Measurements from ENCODE around the gene CCDC172. TPM values are rescaled to one million over a fixed set of nuclear protein-coding genes. Genes with fewer than 3 reads are reported as not detected.
"Not testable (repeated sequence)": the region's sequence is repeated elsewhere in the genome, so short reads cannot be mapped to it uniquely, and the experiment has no call there.

CCDC172 gene
- total and polyA plus RNA-seq, 3 donors from 2014 or later, result 6.7 to 31.4 (median 7.3) TPM

DNA sequence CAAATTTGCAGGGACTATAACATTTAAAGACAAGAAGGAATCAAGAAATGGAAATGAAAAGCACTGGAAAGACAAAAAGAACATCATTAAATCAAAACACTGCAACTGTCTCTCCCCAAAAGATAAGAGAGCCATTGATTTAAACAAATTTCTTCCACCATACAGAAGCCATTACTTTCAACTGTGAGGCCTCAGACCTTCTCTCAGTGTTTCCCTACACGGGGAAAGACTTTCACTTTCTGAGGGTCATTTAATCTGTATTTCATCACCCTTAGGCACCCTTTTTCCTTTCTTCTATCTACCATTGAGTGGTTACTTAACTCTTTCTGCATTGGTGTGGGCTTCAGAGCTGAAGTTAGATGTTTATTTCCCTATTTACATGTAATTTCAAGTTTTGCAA, 47.5 kb downstream of the CCDC172 start:
- H3K27ac ChIP-seq, result no peak overlapping the region
- H3K9me3 ChIP-seq, result no peaks in the 10 kb centered on the region
- DNase-seq, result no peak
- H3K4me1 ChIP-seq, result no peaks in the 10 kb centered on the region
- no peak overlapping the region for H3K4me3 ChIP-seq
- 22 to 28% methylated on average over 1 of the region's 1 CpG for WGBS, 2 donors
- TF ChIP-seq CTCF (IDR thresholded peaks at IDR 0.05) (no peak), POLR2A (IDR thresholded peaks at IDR 0.05) (no peak)
- no peaks in the 10 kb centered on the region for H3K36me3 ChIP-seq (ENCODE audit: low read depth, missing control alignments)
- intact Hi-C loops (cut with DNase I; ENCODE audit: low total_unique reads), result no loop called here
- no peaks in the 10 kb centered on the region for H3K27me3 ChIP-seq

GRCh38 chr10:116382290-116382689, 58.0 kb downstream of the CCDC172 start:
- intact Hi-C loops (cut with DNase I; ENCODE audit: low total_unique reads), result no loop called here
- no peak for DNase-seq
- H3K4me1 ChIP-seq, result no peaks in the 10 kb centered on the region
- H3K9me3 ChIP-seq, result no peaks in the 10 kb centered on the region
- no peak for TF ChIP-seq POLR2A (IDR thresholded peaks at IDR 0.05)
- TF ChIP-seq CTCF (IDR thresholded peaks at IDR 0.05), result no peak
- no peaks in the 10 kb centered on the region for H3K36me3 ChIP-seq (ENCODE audit: low read depth, missing control alignments)
- H3K27me3 ChIP-seq, result no peaks in the 10 kb centered on the region
- H3K27ac ChIP-seq, result no peak overlapping the region
- H3K4me3 ChIP-seq, result no peak overlapping the region
- 93 to 94% methylated on average over 5 of the region's 5 CpGs for WGBS, 2 donors

DNA sequence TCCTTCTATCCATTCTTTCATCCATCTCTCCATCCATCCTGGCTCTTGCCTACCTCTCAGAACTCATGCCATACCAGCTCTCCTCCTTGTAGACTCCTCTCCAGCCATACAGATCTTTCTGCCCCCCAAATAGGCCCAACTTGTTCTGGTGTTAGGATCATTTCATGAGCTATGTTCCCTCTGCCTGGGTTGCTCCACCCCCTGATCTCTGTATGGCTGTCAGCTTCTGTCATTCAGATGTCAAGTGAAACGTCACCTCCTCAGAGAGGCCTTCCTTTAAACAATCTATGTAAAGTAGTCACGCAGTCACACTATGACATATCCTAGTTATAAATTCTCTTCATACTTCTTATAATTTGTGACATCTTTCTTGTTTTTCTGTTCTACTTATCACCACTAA, 61.1 kb downstream of the CCDC172 start:
- H3K27ac ChIP-seq, result no peak overlapping the region
- no peaks in the 10 kb centered on the region for H3K4me1 ChIP-seq
- DNase-seq, result no peak
- TF ChIP-seq CTCF (IDR thresholded peaks at IDR 0.05) (no peak), POLR2A (IDR thresholded peaks at IDR 0.05) (no peak)
- H3K27me3 ChIP-seq, result no peaks in the 10 kb centered on the region
- intact Hi-C loops (cut with DNase I; ENCODE audit: low total_unique reads), result no loop called here
- H3K36me3 ChIP-seq (ENCODE audit: low read depth, missing control alignments), result no peaks in the 10 kb centered on the region
- 80 to 86% methylated on average over 2 of the region's 2 CpGs for WGBS, 2 donors
- H3K4me3 ChIP-seq, result no peak overlapping the region
- H3K9me3 ChIP-seq, result no peaks in the 10 kb centered on the region

GRCh38 chr10:116385994-116386809, 62.0 kb downstream of the CCDC172 start:
- no peak overlapping the region for H3K4me3 ChIP-seq
- H3K27ac ChIP-seq, result no peak overlapping the region
- DNase-seq, result no peak
- no peaks in the 10 kb centered on the region for H3K27me3 ChIP-seq
- H3K4me1 ChIP-seq, result no peaks in the 10 kb centered on the region
- intact Hi-C loops (cut with DNase I; ENCODE audit: low total_unique reads), result no loop called here
- H3K9me3 ChIP-seq, result no peaks in the 10 kb centered on the region
- TF ChIP-seq POLR2A (IDR thresholded peaks at IDR 0.05) (no peak), CTCF (IDR thresholded peaks at IDR 0.05) (peak in 2 of 3 experiments; percentile 24 to 52)
- H3K36me3 ChIP-seq (ENCODE audit: low read depth, missing control alignments), result no peaks in the 10 kb centered on the region
- WGBS, 2 donors, result 19 to 31% methylated on average over 1 of the region's 1 CpG

DNA sequence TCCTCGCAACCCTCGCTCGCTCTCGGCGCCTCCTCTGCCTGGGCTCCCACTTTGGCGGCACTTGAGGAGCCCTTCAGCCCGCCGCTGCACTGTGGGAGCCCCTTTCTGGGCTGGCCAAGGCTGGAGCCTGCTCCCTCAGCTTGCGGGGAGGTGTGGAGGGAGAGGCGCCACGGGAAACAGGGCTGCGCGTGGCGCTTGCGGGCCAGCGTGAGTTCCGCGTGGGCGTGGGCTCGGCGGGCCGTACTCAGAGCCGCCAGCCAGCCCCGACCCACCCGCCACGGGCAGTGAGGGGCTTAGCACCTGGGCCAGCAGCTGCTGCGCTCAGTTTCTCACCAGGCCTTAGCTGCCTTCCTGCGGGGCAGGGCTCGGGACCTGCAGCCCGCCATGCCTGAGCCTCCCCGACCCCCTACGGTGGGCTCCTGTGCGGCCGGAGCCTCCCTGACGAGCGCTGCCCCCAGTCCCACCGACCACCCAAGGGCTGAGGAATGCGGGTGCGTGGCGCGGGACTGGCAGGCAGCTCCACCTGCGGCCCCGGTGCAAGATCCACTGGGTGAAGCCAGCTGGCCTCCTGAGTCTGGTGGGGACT, 69.1 kb downstream of the CCDC172 start:
- H3K4me3 ChIP-seq, result peak overlapping the region; percentile 15 to 45
- 63 to 73% methylated on average over 7 to 32 of the region's 43 CpGs for WGBS, 2 donors
- DNase-seq; H3K9me3 ChIP-seq; H3K27me3 ChIP-seq; H3K4me1 ChIP-seq; H3K36me3 ChIP-seq (ENCODE audit: low read depth, missing control alignments); H3K27ac ChIP-seq; intact Hi-C loops (cut with DNase I; ENCODE audit: low total_unique reads): not testable (repeated sequence)

Measured in testis (tissue), 3 donors.